Endometrial microvascular endothelial cells (primary cell): ENCODE measurements around the gene PTGS2. TPM values are rescaled to one million over a fixed set of nuclear protein-coding genes. Genes with fewer than 3 reads are reported as not detected.
"Not testable (repeated sequence)": the region's sequence is repeated elsewhere in the genome, so short reads cannot be mapped to it uniquely, and the experiment has no call there.

ENCODE experiments used
- in situ Hi-C: cut with HindIII; loops from 2 replicates; pipeline ENCODE4 v1.10.0; 2017; ENCODE audit warnings: low sequenced_read_pairs, low pct_unique_long_range_greater_than_20kb; ENCODE audit errors: inconsistent ontology term
- total RNA-seq: library from RNA; depleted of rRNA; stranded (reverse); fragments of >200 nt; gene quantifications from one replicate; pipeline ENCODE4 v1.2.3, GENCODE V29; 2015; ENCODE audit errors: inconsistent ontology term

The PTGS2 gene
- total RNA-seq, 1 donor from 2014 or later = 3.4 TPM

DNA sequence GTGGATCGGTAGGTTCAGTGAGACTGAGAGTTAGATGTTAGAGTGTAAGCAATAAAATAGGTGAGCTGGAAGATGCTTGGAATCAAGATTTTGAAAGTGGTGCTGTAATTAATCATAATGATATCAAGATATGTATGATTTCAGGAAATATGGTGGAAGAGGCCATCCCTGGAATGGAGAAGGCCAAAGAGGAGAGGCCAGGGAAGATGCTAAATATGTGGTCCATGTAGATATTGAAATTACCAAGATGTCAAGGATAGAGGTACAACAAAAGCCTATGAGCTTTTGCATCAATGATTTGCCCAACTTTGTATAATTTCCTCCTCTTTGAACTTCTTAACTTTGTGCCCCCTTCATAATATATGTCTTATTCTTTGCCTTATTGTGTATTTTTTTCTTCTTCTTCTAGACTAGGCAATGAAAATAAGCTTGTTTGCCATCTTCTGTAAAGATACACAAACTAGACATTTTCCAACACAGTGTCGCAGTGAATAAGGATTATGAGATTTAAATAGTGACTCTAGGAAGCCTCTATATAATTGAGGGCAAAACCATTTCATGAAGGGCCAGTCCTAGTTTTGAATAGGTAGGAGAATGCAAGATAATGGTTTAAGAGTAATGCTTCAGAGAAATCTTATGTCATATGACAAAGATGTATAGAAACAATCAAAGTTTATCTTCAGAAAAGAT, 8.9 kb downstream of the PTGS2 start:
- in situ Hi-C loops = no loop called here

DNA sequence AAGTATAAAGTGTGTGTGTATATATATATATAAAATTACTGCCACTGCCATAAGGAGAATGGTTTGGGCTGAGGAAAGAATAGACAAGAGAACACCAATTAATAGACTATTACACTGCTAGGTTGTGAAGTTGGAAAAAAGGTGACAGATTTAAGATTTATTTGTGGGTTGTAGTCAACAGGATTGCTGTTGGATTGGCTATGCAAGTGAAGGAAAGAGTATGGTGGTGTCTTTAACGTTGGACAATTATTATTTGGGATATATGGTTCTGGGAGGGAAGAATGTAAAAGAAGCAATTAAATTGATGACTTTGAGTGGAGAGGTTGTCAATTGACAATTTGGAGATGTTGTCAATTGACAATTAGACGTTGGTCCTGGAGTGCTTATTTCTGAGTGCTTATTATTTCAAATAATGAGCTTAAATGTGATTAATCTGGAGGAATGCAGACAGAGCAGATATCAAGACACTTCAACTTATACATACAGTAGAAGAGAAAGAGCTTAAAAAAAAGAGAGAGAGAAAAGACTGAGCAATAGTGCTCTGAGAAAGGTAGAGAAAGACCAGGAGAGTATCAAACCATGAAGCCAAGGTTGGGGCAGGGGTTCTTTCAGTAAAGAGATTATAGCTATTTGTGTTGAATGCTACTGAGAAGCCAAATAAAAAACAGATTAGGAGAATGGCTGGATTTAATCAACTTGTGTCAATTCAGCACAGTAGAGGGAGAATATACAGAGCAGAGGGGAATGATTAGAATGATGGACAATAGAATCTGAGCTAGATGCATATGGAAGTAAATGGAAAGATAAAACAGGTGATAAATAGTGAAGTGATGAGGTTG, 9.7 kb downstream of the PTGS2 start:
- in situ Hi-C loops = no loop called here

DNA sequence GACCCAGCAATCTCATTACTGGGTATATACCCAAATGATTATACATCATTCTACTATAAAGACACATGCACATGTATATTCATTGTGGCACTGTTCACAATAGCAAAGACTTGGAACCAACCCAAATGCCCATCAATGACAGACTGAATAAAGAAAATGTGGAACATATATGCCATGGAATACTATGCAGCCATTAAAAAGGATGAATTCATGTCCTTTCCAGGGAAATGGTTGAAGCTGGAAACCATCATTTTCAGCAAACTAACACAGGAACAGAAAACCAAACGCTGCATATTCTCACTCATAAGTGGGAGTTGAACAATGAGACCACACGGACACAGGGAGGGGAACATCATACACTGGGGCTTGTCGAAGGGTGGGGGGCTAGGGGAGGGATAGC, 10.4 kb downstream of the PTGS2 start:
- in situ Hi-C loops = not testable (repeated sequence)

DNA sequence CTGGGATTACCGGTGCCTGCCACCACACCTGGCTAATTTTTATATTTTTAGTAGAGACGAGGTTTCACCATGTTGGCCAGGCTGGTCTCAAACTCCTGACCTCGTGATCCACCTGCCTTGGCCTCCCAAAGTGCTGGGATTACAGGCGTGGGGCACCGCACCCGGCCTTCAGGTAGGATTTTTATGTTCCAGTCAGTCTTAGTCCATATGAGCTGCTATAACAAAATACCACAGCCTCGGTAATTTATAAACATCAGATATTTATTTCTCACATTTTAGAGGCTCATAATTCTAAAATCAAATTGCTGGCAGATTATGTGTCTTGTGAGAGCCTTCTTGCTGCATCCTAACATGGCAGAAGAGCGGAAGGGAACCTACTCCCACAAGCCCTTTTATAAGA, 16.0 kb downstream of the PTGS2 start:
- in situ Hi-C loops = not testable (repeated sequence)

DNA sequence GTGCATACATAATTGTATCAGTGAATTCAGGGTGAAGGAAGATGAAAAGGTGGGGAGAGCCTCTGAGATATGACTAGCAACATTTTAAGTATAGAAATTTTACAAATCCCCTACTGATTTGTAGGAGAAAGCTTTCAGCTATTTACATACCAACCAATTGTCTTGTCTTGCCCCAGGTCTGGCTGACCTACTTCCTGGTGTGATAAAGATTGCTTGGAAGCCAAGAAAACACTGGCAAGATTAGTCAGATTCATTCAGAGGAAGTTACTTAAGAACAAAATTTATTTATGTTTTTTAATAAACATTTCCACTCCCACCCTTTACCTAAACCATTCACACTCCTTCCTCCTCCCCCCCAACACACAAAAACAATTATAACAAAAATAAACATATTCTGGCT, 17.5 kb downstream of the PTGS2 start:
- in situ Hi-C loops = no loop called here

DNA sequence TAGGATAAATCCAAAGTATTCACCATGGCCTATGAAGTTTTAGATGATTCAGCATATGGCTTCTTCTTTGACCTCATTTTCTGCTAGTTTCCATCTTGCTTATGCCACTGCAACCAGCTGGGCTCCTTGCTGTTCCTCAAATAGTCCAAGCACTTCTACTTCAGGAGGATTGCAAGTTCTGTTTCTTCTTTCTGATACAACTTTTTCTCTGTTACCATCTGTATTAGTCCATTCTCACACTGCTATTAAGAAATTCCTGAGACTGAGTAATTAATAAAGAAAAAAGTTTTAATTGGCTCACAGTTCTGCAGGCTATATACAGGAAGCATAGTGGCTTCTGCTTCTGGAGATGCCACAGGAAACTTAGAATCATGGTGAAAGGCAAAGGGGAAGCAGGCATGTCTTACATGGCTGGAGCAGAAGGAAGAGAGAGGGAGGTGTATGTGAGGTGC, 20.3 kb downstream of the PTGS2 start:
- in situ Hi-C loops = no loop called here

DNA sequence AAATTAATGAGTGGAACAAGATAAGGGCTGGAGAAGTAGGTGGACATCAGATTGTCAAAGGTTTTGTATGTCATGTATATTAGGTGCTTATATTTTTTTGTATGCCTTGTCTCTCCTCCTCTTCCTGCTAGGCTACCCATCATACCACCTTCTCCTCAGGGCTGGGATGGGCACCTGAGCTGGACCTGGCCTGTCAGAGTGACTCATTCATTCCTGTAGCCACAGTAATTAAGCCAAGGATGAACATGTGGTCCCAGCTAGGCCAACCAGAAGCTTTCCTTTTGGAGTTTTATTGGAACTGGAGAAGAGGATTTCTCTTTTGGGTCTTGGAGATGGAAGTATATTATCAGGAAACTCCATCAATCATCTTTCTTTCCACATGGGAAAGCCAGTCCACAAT, 21.2 kb downstream of the PTGS2 start:
- in situ Hi-C loops = no loop called here

DNA sequence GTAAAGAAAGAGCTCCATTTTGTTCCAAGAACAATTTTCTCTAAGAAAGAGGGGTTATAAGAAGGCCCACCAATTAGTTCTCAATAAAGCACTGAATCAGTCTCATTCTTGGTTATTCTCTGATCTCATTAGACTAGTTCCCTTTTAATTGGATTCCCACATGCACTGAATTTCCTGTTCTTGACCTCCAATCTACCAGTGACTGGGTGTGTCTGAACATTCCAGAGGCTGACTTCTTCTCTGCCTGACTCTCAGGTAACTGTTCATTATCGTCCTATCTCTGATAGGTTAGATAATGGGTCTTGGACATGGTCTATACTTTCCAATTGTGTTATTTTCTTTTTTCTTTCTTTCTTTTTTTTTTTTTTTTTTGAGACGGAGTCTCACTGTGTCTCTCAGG, 22.7 kb downstream of the PTGS2 start:
- in situ Hi-C loops = no loop called here

DNA sequence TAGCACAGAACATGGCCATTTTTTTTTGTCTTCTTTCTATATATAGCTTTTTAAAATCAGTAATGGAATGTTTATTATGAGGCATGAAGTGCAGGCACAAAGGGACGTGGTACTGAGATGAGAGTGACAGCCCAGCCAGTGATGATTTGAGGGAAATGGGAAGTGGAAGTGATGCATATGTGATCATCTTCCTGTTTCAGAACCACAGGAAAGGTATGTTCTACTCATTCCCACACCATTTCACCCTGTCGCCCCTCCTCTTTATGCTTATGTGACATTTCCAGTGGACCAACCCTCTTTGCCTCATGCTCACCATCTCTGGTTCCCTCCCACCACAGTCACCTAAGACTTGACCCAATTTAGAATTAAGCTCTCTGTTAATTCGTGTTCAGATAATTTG, 24.3 kb downstream of the PTGS2 start:
- in situ Hi-C loops = no loop called here

DNA sequence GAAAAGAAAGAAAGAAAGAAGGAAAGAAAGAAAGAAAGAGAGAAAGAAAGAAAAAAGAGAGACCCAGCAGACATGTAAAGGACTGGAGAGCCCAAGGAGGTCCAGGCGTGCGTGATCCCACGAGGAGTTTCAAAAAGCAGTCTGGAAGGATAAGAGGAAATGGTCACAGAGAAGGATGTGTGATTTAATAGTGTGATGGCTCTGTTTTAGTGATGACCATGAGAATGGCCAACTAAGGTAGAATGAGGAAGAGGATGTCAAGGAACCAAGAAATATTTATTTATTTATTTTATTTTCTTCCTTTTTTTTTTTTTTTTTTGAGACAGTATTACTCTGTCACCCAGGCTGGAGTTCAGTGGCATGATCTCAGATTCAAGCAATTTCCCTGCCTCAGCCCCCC, 25.5 kb downstream of the PTGS2 start:
- in situ Hi-C loops = no loop called here

DNA sequence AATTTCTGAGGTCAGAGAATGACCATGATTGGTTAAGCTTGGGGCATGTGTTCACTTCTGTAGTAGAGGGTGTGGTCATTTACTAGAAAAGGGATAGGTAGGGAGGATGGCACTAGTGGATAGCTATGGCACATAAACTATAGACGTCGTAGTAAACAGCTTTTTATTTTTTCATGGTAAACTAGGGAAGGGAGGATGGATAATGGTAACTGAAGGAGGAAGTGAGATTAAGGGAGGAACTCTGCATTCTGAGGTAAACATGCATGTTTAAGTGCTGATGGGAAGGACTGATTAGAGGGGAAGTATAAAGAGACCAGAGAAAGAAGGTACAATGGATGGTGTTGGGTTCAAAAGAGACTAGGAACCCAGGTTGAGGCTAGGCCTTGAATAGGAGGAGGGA, 26.9 kb downstream of the PTGS2 start:
- in situ Hi-C loops = no loop called here

DNA sequence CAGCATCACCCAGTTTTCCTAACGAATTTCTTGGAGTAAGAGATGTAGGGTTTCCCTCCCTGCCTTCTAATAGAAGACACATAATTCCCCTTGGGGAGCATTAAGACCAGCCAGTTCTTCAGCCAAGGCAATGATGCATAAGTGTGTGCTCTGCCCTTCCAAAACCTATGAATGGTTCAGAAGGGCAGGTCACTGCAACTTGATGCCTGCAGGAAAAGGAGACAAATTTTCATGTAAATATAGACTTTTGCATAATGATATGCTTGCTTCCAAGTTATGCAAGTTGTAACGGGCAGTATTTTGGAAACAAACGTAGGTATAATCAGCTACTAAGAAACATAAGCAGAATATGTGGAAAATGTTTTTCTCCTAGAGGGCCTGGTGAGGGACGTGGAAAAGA, 31.6 kb downstream of the PTGS2 start:
- in situ Hi-C loops = no loop called here

DNA sequence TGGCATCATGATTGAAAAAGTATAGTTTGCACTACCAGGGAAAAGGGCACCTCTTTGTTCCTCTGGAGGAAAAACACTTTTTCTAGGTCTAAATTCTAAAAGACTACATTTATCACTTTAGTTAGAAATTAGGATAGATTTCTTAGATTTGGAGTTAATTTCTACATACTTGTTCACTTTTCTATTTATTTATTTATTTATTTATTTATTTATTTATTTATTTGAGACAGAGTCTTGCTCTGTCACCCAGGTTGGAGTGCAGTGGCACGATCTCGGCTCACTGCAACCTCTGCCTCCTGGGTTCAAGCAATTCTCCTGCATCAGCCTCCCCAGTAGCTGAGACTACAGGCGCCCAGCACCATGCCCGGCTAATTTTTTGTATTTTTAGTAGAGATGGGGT, 32.2 kb downstream of the PTGS2 start:
- in situ Hi-C loops = not testable (repeated sequence)

DNA sequence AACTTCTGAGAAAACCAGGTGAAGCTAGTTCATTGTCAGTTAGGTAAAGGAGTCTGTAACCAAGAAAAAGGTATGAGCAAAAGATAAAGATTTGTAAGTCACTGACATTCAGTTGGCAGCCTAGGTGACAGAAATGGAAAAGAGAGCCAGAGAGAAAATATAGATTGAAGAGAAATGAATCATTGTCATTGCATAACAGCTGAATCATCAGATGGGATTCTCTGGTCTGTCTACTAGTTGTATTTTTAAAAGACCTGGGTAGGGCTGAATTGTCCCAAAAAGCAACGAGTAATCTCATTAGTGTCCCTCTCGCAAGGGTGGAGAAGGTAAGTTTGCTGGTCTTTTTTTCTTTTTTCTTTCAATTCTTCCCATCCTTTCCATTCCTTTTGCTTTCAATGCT, 36.6 kb downstream of the PTGS2 start:
- in situ Hi-C loops = no loop called here

DNA sequence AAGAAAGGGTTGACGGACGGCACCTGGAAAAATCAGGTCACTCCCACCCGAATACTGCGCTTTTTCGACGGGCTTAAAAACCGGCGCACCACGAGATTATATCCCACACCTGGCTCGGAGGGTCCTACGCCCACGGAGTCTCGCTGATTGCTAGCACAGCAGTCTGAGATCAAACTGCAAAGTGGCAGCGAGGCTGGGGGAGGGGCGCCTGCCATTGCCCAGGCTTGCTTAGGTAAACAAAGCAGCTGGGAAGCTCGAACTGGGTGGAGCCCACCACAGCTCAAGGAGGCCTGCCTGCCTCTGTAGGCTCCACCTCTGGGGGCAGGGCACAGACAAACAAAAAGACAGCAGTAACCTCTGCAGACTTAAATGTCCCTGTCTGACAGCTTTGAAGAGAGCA, 42.7 kb downstream of the PTGS2 start:
- in situ Hi-C loops = not testable (repeated sequence)

DNA sequence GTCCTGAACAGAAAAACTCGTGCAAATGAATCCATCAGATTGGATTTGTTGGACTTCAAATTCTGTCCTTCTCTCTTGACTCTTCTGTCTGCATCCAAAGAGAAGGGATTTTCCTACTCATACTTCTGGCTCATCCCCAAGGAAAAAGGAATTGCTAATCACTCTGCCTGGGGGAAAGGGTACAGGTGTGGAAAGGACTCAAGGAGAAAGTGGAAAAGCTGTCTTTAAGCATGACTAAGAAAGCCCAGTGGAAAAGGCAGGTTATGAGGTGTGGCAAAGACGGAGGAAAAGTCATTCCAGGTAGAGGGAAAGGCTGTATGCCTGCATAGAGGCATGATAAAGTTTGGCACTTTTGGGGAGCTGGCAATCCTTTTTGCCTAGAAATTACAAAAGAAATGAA, 43.4 kb downstream of the PTGS2 start:
- in situ Hi-C loops = no loop called here

DNA sequence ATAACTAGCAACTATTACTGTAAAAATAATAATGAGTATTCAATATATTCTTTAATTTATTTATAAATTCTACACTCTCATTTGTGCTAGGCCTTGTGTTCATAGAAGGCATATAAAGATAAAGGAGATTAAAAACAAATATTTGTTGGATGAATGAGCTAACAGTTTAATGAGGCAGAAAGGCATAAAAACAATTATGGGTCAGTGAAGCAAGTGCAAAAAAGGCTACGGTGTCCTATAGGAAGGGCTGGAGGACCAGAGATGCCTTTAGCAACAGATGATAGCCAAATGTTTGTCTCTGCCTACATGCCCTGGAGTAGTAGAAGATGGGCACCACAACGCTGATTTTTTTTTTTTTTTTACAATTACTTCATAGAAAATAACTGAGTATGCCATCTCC, 45.7 kb downstream of the PTGS2 start:
- in situ Hi-C loops = no loop called here

DNA sequence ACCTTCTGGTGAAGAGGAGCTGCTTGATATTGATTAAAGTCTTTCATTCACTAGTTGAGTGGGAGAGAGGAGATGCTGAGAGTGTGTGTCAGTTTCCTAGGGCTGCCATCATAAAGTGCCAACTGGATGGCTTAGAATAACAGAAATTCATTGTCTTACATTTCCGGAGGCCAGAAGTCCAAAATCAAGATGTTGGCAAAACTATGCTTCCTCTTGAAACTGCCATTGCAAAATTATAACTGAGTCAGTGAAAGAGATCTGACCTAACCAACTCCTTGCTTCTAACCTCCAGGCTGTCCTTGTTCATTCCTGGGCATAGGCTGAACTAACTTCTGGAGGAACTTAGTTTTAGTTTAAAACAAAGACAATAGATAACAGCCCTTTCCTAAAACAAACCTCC, 47.1 kb downstream of the PTGS2 start:
- in situ Hi-C loops = no loop called here

DNA sequence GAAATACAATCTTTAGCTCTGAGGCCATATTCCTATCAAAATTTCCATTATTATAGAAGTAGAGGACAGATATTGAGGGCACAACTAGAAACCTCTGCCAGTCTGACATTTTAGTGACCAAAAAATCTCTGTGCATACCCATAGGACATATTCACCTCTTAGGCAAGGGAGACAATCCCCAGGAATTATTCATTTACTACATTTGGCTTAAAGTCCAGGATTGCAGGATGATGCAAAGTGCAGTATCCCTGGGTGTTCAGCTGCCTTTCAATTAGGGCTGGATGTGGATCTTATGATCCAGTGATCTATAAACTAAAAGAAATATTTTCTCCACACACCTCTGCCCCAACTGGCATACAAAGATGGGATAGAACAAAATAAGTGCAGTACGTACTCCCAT, 50.9 kb downstream of the PTGS2 start:
- in situ Hi-C loops = no loop called here

DNA sequence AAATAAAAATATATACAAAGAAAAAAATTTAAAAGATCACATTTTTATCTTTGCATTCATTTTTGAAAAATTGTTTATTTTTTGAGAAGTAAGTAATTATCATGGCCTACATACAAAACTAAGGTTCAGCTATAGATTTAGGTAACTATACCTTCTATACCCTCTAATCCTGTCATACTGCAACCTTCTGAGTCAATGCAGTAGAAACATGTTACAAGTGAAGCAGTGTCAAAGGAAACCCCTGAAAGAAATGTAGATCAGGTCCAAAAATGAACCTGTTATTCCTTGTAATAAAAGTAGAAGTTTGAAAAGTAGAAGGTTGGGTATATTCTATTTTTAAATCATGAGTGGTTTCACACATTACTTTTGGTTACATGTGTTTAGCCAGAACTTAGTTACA, 51.3 kb downstream of the PTGS2 start:
- in situ Hi-C loops = no loop called here
